ENCODE measurements around the gene CAB39. TPM values are rescaled to one million over a fixed set of nuclear protein-coding genes. Genes with fewer than 3 reads are reported as not detected.

The CAB39 gene
- polyA plus RNA-seq, 1 donor from 2014 or later = 118 TPM

GRCh38 chr2:230721712-230722111, 9.1 kb downstream of the CAB39 start:
- no peaks in the 10 kb centered on the region for H3K27me3 ChIP-seq (ENCODE audit: insufficient read depth, low read depth, low read length)
- H3K9me3 ChIP-seq (ENCODE audit: low read length) = no peaks in the 10 kb centered on the region
- no peak overlapping the region for H3K9ac ChIP-seq (ENCODE audit: low read length)
- TF ChIP-seq EZH2 (IDR thresholded peaks at IDR 0.05; ENCODE audit: borderline replicate concordance, insufficient read depth, low read length, poor library complexity, severe bottlenecking) (no peak), RAD21 (conservative IDR thresholded peaks at IDR 0.05) (no peak), POLR2AphosphoS5 (IDR thresholded peaks at IDR 0.05) (no peak), TAF1 (IDR thresholded peaks at IDR 0.05; ENCODE audit: low read depth) (no peak), REST (IDR thresholded peaks at IDR 0.05; ENCODE audit: borderline replicate concordance) (no peak), CTCF (IDR thresholded peaks at IDR 0.05; ENCODE audit: poor library complexity, severe bottlenecking) (no peak)
- H3K36me3 ChIP-seq (ENCODE audit: insufficient read depth, low read length) = no peaks in the 10 kb centered on the region
- H3K4me3 ChIP-seq (ENCODE audit: low read length) = no peak overlapping the region
- H3K4me2 ChIP-seq (ENCODE audit: low read length) = no peak overlapping the region
- H3K27ac ChIP-seq (ENCODE audit: low read length) = no peak overlapping the region
- H2AFZ ChIP-seq (ENCODE audit: low read depth, low read length) = no peak overlapping the region
- no peaks in the 10 kb centered on the region for H3F3A ChIP-seq (ENCODE audit: insufficient read depth, low read length, poor library complexity, severe bottlenecking)
- no peaks in the 10 kb centered on the region for H4K20me1 ChIP-seq (ENCODE audit: insufficient read depth)
- no peaks in the 10 kb centered on the region for H3K9me2 ChIP-seq (ENCODE audit: insufficient read depth, low read length)
- peaks cover 56% of the 10 kb centered on the region for H3K79me2 ChIP-seq (replicated peaks; ENCODE audit: insufficient read depth, low read length)

GRCh38 chr2:230722207-230722885, 9.7 kb downstream of the CAB39 start:
- TF ChIP-seq MXI1 (conservative IDR thresholded peaks at IDR 0.05; ENCODE audit: poor library complexity, severe bottlenecking) = no peak
- H2AFZ ChIP-seq (ENCODE audit: low read depth, low read length) = no peak overlapping the region
- H3K79me2 ChIP-seq (replicated peaks; ENCODE audit: insufficient read depth, low read length) = peaks cover 52% of the 10 kb centered on the region
- H3K4me2 ChIP-seq (ENCODE audit: low read length) = no peak overlapping the region
- H3K4me3 ChIP-seq (ENCODE audit: low read length) = no peak overlapping the region
- H3K36me3 ChIP-seq (ENCODE audit: insufficient read depth, low read length) = no peaks in the 10 kb centered on the region
- H3K9me3 ChIP-seq (ENCODE audit: low read length) = no peaks in the 10 kb centered on the region
- H3K9me2 ChIP-seq (ENCODE audit: insufficient read depth, low read length) = no peaks in the 10 kb centered on the region
- no peak overlapping the region for H3K27ac ChIP-seq (ENCODE audit: low read length)
- no peaks in the 10 kb centered on the region for H3F3A ChIP-seq (ENCODE audit: insufficient read depth, low read length, poor library complexity, severe bottlenecking)
- no peaks in the 10 kb centered on the region for H3K27me3 ChIP-seq (ENCODE audit: insufficient read depth, low read depth, low read length)
- no peaks in the 10 kb centered on the region for H4K20me1 ChIP-seq (ENCODE audit: insufficient read depth)
- H3K9ac ChIP-seq (ENCODE audit: low read length) = no peak overlapping the region

- no peak overlapping the region for H3K9ac ChIP-seq (ENCODE audit: low read length)
- H3K27ac ChIP-seq (ENCODE audit: low read length) = no peak overlapping the region
- H3K9me2 ChIP-seq (ENCODE audit: insufficient read depth, low read length) = no peaks in the 10 kb centered on the region
- peaks cover 42% of the 10 kb centered on the region for H3K79me2 ChIP-seq (replicated peaks; ENCODE audit: insufficient read depth, low read length)
- H3F3A ChIP-seq (ENCODE audit: insufficient read depth, low read length, poor library complexity, severe bottlenecking) = no peaks in the 10 kb centered on the region
- H3K36me3 ChIP-seq (ENCODE audit: insufficient read depth, low read length) = no peaks in the 10 kb centered on the region
- H3K4me3 ChIP-seq (ENCODE audit: low read length) = no peak overlapping the region
- H2AFZ ChIP-seq (ENCODE audit: low read depth, low read length) = no peak overlapping the region
- TF ChIP-seq POLR2AphosphoS5 (IDR thresholded peaks at IDR 0.05) (no peak), CTCF (IDR thresholded peaks at IDR 0.05; ENCODE audit: poor library complexity, severe bottlenecking) (no peak), SMC3 (conservative IDR thresholded peaks at IDR 0.05; ENCODE audit: poor library complexity) (no peak), RAD21 (conservative IDR thresholded peaks at IDR 0.05) (no peak), EP300 (conservative IDR thresholded peaks at IDR 0.05; ENCODE audit: poor library complexity, severe bottlenecking) (no peak), MXI1 (conservative IDR thresholded peaks at IDR 0.05; ENCODE audit: poor library complexity, severe bottlenecking) (no peak), REST (IDR thresholded peaks at IDR 0.05; ENCODE audit: borderline replicate concordance) (no peak), TAF1 (IDR thresholded peaks at IDR 0.05; ENCODE audit: low read depth) (no peak), EZH2 (IDR thresholded peaks at IDR 0.05; ENCODE audit: borderline replicate concordance, insufficient read depth, low read length, poor library complexity, severe bottlenecking) (no peak)
- H3K9me3 ChIP-seq (ENCODE audit: low read length) = no peaks in the 10 kb centered on the region
- no peaks in the 10 kb centered on the region for H3K27me3 ChIP-seq (ENCODE audit: insufficient read depth, low read depth, low read length)
- H4K20me1 ChIP-seq (ENCODE audit: insufficient read depth) = no peaks in the 10 kb centered on the region
- H3K4me2 ChIP-seq (ENCODE audit: low read length) = no peak overlapping the region
Observed at GRCh38 chr2:230723363-230723762, 10.7 kb downstream of the CAB39 start.

Data from neural cell (in vitro differentiated cells).